ENCODE measurements around the gene SLC2A9. TPM values are rescaled to one million over a fixed set of nuclear protein-coding genes. Genes with fewer than 3 reads are reported as not detected.
"Not testable (repeated sequence)": the region's sequence is repeated elsewhere in the genome, so short reads cannot be mapped to it uniquely, and the experiment has no call there.

SLC2A9 gene
- total RNA-seq, 3 donors from 2014 or later = 6.2 to 10.7 (median 9.5) TPM

DNA sequence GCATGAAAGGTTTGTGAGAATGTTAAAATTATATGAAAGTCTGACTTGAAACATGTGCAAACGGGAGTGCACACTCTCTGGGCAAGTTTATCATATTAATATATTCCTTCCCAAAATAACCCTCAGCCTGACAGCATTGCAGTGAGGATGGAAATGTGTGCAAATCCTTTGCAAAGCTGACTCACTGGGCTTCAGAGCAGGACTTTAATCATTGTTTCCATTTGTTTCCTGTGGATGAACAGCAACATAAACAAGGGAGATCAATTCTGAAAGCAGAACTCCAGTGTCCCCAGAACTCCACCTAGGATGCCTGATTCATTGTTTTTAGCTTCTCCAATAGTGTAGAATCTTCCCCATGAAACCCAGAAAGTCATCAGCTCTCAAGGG lies 32.9 kb downstream of the SLC2A9 start:
- no peaks in the 10 kb centered on the region for H3K9me3 ChIP-seq
- H3K27ac ChIP-seq = no peak overlapping the region
- H3K4me3 ChIP-seq = no peak overlapping the region
- intact Hi-C loops (cut with DNase I; ENCODE audit: low total_unique reads) = no loop called here
- H3K36me3 ChIP-seq = no peaks in the 10 kb centered on the region
- H3K4me1 ChIP-seq = no peaks in the 10 kb centered on the region
- TF ChIP-seq POLR2AphosphoS5 (IDR thresholded peaks at IDR 0.05) (no peak), POLR2A (IDR thresholded peaks at IDR 0.05) (no peak)
- TF ChIP-seq, protein P1, sequence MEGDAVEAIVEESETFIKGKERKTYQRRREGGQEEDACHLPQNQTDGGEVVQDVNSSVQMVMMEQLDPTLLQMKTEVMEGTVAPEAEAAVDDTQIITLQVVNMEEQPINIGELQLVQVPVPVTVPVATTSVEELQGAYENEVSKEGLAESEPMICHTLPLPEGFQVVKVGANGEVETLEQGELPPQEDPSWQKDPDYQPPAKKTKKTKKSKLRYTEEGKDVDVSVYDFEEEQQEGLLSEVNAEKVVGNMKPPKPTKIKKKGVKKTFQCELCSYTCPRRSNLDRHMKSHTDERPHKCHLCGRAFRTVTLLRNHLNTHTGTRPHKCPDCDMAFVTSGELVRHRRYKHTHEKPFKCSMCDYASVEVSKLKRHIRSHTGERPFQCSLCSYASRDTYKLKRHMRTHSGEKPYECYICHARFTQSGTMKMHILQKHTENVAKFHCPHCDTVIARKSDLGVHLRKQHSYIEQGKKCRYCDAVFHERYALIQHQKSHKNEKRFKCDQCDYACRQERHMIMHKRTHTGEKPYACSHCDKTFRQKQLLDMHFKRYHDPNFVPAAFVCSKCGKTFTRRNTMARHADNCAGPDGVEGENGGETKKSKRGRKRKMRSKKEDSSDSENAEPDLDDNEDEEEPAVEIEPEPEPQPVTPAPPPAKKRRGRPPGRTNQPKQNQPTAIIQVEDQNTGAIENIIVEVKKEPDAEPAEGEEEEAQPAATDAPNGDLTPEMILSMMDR (IDR thresholded peaks at IDR 0.05) = no peak
- no peaks in the 10 kb centered on the region for H3K27me3 ChIP-seq
- no peak for DNase-seq (ENCODE audit: low spot score in 2 of 2)

DNA sequence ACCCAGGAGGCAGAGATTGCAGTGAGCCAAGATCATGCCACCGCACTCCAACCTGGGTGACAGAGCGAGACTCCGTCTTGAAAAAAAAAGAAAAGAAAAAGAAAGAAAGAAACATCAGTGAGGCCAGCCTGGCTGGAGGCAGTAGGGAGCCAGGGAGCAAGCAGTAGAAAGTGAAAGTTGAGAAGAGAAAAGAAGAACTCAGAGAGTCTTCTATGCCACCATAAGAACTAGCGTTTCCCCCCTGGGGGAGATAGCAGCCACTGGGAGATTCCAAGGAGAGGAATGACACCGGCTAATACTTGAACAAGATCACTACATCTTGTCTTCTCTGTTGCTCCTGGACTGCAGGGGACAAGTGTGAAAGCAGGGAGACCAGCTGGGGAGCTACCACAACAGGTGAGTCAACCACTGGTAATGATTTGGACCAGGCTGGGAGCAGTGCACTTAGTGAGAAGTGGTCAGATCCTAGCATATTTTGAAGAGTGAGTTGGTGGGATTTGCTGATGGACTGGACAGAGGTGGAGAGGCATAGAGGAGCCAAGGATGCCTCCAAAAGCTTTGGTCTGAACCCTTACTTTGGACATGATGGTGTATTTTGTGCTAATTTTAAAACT lies 33.4 kb downstream of the SLC2A9 start:
- Histone ChIP-seq H3K9me3 (no peaks in the 10 kb centered on the region), H3K27ac (no peak overlapping the region), H3K36me3 (no peaks in the 10 kb centered on the region), H3K27me3 (no peaks in the 10 kb centered on the region), H3K4me1 (no peaks in the 10 kb centered on the region), H3K4me3 (no peak overlapping the region)
- intact Hi-C loops (cut with DNase I; ENCODE audit: low total_unique reads) = no loop called here
- TF ChIP-seq, protein P1 (IDR thresholded peaks at IDR 0.05) = no peak
- no peak for TF ChIP-seq POLR2A (IDR thresholded peaks at IDR 0.05)
- no peak for TF ChIP-seq POLR2AphosphoS5 (IDR thresholded peaks at IDR 0.05)
- DNase-seq (ENCODE audit: low spot score in 2 of 2) = no peak

DNA sequence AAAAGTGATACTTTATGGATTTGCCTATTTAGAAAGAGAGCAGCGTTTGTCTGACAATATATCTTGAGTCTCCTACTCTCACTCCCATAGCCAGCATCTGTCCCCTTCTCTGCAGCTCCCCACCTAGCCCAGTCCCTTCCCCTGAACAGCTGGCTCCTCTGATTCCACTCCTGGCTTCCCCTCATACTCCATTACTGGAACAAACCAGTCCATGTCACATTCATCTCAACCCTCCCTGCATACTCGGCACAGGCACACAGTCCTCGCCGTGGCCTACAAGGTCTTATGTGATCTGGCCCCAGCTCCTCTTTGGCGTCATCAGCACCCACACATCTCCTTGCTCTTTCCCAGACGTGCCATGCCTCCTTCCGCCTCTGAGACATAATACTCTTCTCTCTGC lies 36.7 kb downstream of the SLC2A9 start:
- no peak overlapping the region for H3K4me3 ChIP-seq
- H3K27ac ChIP-seq = no peak overlapping the region
- H3K4me1 ChIP-seq = no peaks in the 10 kb centered on the region
- intact Hi-C loops (cut with DNase I; ENCODE audit: low total_unique reads) = no loop called here
- H3K36me3 ChIP-seq = no peaks in the 10 kb centered on the region
- DNase-seq (ENCODE audit: low spot score in 2 of 2) = no peak
- H3K9me3 ChIP-seq = no peaks in the 10 kb centered on the region
- TF ChIP-seq, protein P1 (IDR thresholded peaks at IDR 0.05) = no peak
- TF ChIP-seq POLR2A (IDR thresholded peaks at IDR 0.05) (no peak), POLR2AphosphoS5 (IDR thresholded peaks at IDR 0.05) (no peak)
- H3K27me3 ChIP-seq = no peaks in the 10 kb centered on the region

DNA sequence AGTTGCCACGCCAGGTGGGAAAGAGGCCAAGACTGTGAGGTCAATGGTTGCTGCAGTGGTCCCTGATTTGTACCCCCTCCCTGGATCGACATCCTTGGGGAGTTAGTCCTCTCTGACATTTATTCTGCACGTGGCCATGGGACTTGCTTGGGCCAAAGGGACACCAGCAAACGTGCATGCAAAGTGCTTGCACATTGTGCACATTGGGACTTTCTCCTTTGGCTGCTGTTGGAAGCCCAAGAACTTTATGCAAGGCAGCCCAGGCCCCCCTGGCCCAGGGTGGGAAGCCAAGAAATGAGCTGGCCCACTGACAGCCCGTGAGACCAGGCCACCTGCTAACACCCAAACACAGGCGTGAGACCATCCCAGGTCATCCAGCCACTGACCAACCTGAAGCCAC lies 38.1 kb downstream of the SLC2A9 start:
- no peak for DNase-seq (ENCODE audit: low spot score in 2 of 2)
- TF ChIP-seq POLR2A (IDR thresholded peaks at IDR 0.05) (no peak), POLR2AphosphoS5 (IDR thresholded peaks at IDR 0.05) (no peak)
- TF ChIP-seq, protein P1 (IDR thresholded peaks at IDR 0.05) = no peak
- H3K4me1 ChIP-seq = no peaks in the 10 kb centered on the region
- H3K36me3 ChIP-seq = no peaks in the 10 kb centered on the region
- no peak overlapping the region for H3K27ac ChIP-seq
- no peak overlapping the region for H3K4me3 ChIP-seq
- intact Hi-C loops (cut with DNase I; ENCODE audit: low total_unique reads) = no loop called here
- no peaks in the 10 kb centered on the region for H3K9me3 ChIP-seq
- H3K27me3 ChIP-seq = no peaks in the 10 kb centered on the region

DNA sequence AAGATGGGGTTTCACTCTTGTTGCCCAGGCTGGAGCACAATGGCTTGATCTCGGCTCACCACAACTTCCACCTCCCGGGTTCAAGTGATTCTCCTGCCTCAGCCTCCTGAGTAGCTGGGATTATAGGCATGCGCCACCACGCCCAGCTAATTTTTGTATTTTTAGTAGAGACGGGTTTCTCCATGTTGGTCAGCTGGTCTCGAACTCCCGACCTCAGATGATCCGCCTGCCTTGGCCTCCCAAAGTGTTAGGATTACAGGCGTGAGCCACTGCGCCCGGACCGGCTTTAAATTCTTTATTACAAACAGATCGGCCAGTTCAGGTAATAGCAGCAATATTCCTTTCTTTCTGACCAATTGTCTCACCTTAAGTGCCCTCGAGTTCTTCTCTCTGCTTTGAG lies 39.4 kb downstream of the SLC2A9 start:
- H3K27me3 ChIP-seq; H3K36me3 ChIP-seq; intact Hi-C loops (cut with DNase I; ENCODE audit: low total_unique reads); DNase-seq (ENCODE audit: low spot score in 2 of 2); H3K4me1 ChIP-seq; H3K27ac ChIP-seq; H3K4me3 ChIP-seq; H3K9me3 ChIP-seq: not testable (repeated sequence)

DNA sequence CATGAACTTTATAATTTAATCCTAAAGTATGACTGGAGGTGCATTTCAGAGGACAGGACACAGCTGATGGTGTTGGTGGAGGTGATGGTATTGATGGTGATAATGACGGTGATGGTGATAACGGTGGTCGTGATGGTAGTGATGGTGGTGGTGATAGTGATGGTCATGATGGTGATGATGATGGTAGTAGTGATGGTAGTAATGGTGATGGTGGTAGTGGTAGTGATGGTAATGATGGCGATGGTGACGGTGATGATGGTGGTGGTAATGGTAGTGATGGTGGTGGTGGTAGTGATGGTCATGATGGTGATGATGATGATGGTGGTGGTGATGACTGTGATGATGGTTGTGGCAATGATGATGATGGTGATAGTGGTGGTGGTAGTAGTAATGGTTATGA lies 40.4 kb downstream of the SLC2A9 start:
- no peaks in the 10 kb centered on the region for H3K36me3 ChIP-seq
- intact Hi-C loops (cut with DNase I; ENCODE audit: low total_unique reads) = no loop called here
- no peaks in the 10 kb centered on the region for H3K27me3 ChIP-seq
- no peak overlapping the region for H3K4me3 ChIP-seq
- no peak for DNase-seq (ENCODE audit: low spot score in 2 of 2)
- no peaks in the 10 kb centered on the region for H3K4me1 ChIP-seq
- TF ChIP-seq POLR2AphosphoS5 (IDR thresholded peaks at IDR 0.05) (no peak), POLR2A (IDR thresholded peaks at IDR 0.05) (no peak)
- TF ChIP-seq, protein P1 (IDR thresholded peaks at IDR 0.05) = no peak
- H3K27ac ChIP-seq = no peak overlapping the region
- no peaks in the 10 kb centered on the region for H3K9me3 ChIP-seq
